Fibroblast of mammary gland (primary cell): ENCODE measurements around the gene SLC5A5.
A peak's percentile ranks its signal among the peaks of the same experiment; 100 is the strongest.

ENCODE experiments used
- DNase-seq: peaks from one replicate; pipeline ENCODE4 v3.0.0-alpha.2; 2010; ENCODE audit warnings: low read depth
- H3K4me3 ChIP-seq: 2 replicates; pipeline ENCODE4 v1.5.1; 2011; ENCODE audit warnings: low read depth, mild to moderate bottlenecking, low read length, moderate library complexity; ENCODE audit not compliant: control insufficient read depth
- CTCF ChIP-seq: conservative IDR thresholded peaks from 2 replicates; pipeline ENCODE4 v1.5.1; 2011; ENCODE audit warnings: low read depth, low read length, inconsistent platforms; ENCODE audit not compliant: control insufficient read depth, insufficient read depth

SLC5A5 gene

GRCh38 chr19:17936379-17936778 lies 64.6 kb downstream of the SLC5A5 start:
- no peak overlapping the region for H3K4me3 ChIP-seq
- no peak for DNase-seq
- no peak for TF ChIP-seq CTCF

- TF ChIP-seq CTCF, result no peak
- DNase-seq, result no peak
- no peak overlapping the region for H3K4me3 ChIP-seq
Measured at GRCh38 chr19:17937371-17937900, 65.7 kb downstream of the SLC5A5 start.

GRCh38 chr19:17938092-17938845 lies 66.5 kb downstream of the SLC5A5 start:
- H3K4me3 ChIP-seq, result no peak overlapping the region
- peak; percentile 93 for DNase-seq
- TF ChIP-seq CTCF, result peak; percentile 97

- no peak for TF ChIP-seq CTCF
- DNase-seq, result no peak
- H3K4me3 ChIP-seq, result no peak overlapping the region
Measured at GRCh38 chr19:17942181-17942580, 70.4 kb downstream of the SLC5A5 start.

GRCh38 chr19:17942582-17943273 lies 71.0 kb downstream of the SLC5A5 start:
- DNase-seq, result no peak
- no peak for TF ChIP-seq CTCF
- H3K4me3 ChIP-seq, result no peak overlapping the region

GRCh38 chr19:17943274-17944221 lies 71.8 kb downstream of the SLC5A5 start:
- no peak for TF ChIP-seq CTCF
- no peak for DNase-seq
- H3K4me3 ChIP-seq, result no peak overlapping the region
